Activated CD8-positive, alpha-beta memory T cell treated with anti-CD3 and anti-CD28 coated beads for 4 hours (primary cell): ENCODE results near the gene CAMK1D.
"Not testable (repeated sequence)": the region's sequence is repeated elsewhere in the genome, so short reads cannot be mapped to it uniquely, and the experiment has no call there.

Source experiments
- DNase-seq, 2 donors: peaks; one replicate each; pipeline ENCODE4 v3.0.0-alpha.2; 2020; ENCODE audit warnings: low read depth in 2 of 2

The CAMK1D gene

GRCh38 chr10:12846718-12847117, 497.4 kb downstream of the CAMK1D start:
- DNase-seq, result no peak

GRCh38 chr10:12847361-12847975, 498.1 kb downstream of the CAMK1D start:
- no peak for DNase-seq

GRCh38 chr10:12848439-12849173, 499.3 kb downstream of the CAMK1D start:
- DNase-seq, result no peak

- no peak for DNase-seq
Observed at GRCh38 chr10:12849319-12850181, 500.2 kb downstream of the CAMK1D start.

GRCh38 chr10:12852687-12853086, 503.3 kb downstream of the CAMK1D start:
- no peak for DNase-seq

GRCh38 chr10:12854988-12855387, 505.6 kb downstream of the CAMK1D start:
- no peak for DNase-seq

- DNase-seq, result no peak
Observed at GRCh38 chr10:12862459-12862858, 513.1 kb downstream of the CAMK1D start.

GRCh38 chr10:12865515-12865914, 516.2 kb downstream of the CAMK1D start:
- not testable (repeated sequence) for DNase-seq

- no peak for DNase-seq
Observed at GRCh38 chr10:12868229-12868628, 518.9 kb downstream of the CAMK1D start.

GRCh38 chr10:12869427-12869826, 520.1 kb downstream of the CAMK1D start:
- DNase-seq, result no peak

- no peak for DNase-seq
Observed at GRCh38 chr10:12872577-12872976, 523.2 kb downstream of the CAMK1D start.

GRCh38 chr10:12873172-12873571, 523.8 kb downstream of the CAMK1D start:
- no peak for DNase-seq

- DNase-seq, result no peak
Observed at GRCh38 chr10:12874501-12874900, 525.2 kb downstream of the CAMK1D start.

GRCh38 chr10:12875100-12875499, 525.8 kb downstream of the CAMK1D start:
- no peak for DNase-seq

GRCh38 chr10:12876266-12876665, 526.9 kb downstream of the CAMK1D start:
- no peak for DNase-seq

- DNase-seq, result no peak
Observed at GRCh38 chr10:12877150-12877549, 527.8 kb downstream of the CAMK1D start.

- no peak for DNase-seq
Observed at GRCh38 chr10:12880423-12880822, 531.1 kb downstream of the CAMK1D start.

GRCh38 chr10:12884851-12885250, 535.5 kb downstream of the CAMK1D start:
- no peak for DNase-seq
